ENCODE results near the gene ALDH9A1.

The ALDH9A1 gene

DNA sequence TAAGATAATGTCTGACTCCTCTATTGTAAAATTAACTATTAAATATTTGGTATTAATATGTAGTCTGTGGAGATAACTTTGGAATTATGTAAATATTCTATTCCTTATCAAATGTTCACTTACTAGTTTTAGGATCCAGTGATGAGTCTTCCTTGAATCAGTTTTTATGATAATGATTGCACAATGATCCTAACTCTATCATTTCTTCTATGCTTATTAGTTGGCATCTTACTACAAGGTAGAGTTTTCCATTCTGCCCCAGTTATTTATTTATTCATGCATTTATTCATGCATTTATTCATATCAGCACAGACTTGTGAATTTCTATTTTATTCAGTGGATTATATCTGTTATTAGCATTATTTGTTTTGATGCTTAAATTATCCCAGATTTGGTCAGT, 74.7 kb downstream of the ALDH9A1 start:
- no peak for DNase-seq (ENCODE audit: low spot score)

DNA sequence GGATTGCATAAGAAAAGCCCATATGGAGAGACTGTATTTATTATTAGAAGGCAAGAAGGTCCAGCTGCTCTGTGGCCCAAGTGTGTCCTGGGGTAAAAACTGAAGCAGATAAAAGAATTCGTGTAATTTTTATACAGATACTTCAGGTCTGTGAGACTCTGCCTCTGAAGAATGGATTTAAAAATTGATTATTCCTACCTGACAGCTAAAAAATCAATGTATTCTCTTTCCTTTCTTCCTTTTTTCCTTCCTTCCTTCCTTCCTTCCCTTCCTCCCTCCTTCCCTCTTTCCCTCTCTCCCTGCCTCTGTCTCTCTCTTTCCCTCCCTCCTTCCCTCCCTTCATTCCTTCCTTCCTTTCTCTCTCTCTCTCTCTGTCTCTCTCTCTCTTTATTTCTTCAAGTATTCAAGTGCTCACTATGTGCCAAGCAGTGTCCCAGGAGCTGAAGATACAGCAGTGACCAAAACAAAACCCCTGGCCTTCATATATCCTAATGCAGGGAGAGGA, 78.7 kb downstream of the ALDH9A1 start:
- no peak for DNase-seq (ENCODE audit: low spot score)

DNA sequence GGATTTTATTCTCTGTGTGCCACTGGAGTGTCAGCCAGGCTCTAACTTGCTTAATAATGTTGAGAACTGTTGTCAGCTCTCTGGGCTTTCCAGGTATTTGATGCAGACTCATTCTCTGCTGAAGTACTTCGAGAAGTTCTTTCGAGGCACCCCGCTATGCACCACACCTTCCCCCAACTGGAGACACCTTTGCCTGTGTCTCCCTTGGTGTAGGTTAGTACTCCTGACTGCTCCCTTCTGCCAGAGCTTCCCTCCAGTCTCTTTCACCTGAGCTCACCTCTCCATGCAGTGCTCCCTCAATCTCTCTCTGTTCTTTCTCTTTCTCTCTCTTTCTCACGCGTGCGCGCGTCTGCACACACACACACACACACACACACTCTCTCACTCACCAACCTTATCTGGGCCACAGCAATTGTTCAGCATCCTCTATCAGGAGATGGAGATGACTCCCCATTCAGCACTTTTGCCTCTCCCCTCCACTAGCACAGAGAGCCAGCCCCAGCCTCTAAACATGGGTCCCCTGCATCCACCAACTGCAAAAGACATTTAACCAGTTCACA, 81.3 kb downstream of the ALDH9A1 start:
- DNase-seq (ENCODE audit: low spot score) = no peak

DNA sequence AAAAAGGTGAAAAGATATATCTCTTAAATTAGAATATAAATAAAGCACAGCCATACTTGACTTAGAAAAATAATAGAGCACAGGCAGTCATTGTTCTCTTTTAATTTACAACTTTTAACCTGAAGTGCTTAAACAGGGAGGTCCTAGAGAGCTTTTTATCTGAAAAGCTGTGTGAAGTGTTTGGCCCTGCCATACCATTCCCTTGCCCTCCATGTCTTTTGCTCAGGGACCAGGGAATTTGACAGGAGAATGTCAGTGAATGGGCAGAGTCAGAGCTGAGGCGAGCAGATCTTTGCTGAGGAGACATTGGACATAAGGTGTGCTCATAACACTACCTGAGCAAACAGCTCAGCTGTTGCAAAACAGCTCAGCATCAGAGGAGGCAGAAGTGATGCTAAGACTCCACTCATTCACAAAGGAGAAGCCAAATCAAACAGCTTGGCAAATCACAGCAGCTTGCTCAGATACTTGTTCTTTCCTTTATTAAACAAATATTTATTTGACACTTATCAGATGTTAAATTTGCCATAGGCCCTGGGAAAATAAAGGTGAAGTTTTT, 82.2 kb downstream of the ALDH9A1 start:
- no peak for DNase-seq (ENCODE audit: low spot score)

Data from LoVo (cell line).